HEK293 (cell line): Measurements from ENCODE around the gene C2CD5.

Experiments
- CTCF ChIA-PET: fragments of 350-600 bp; formaldehyde crosslinking; extraction: SDS; loops from one replicate; lab custom pipeline; 2021; ENCODE audit warnings: antibody characterized with exemption; lab: Yijun Ruan, JAX
- POLR2A ChIA-PET: fragments of 300-600 bp; formaldehyde crosslinking; extraction: SDS; loops from one replicate; lab custom pipeline; 2020; ENCODE audit warnings: antibody characterized with exemption, inconsistent platforms; lab: Yijun Ruan, JAX
- H3K27ac ChIP-seq: fragments of 200-500 bp; sonication (Bioruptor generic); 2 replicates; pipeline ENCODE4 v1.5.1; 2014; ENCODE audit warnings: low read depth, low read length, control low read depth, inconsistent platforms; ENCODE audit errors: extremely low read depth
- H3K36me3 ChIP-seq, 2 experiments: fragments of 200-500 bp in 1 of 2; sonication (Bioruptor generic) in 1 of 2; 1 replicate in 1 of 2; 2 replicates in 1 of 2; pipeline ENCODE4 v1.5.1; 2014 to 2017; ENCODE audit warnings: inconsistent platforms in 2 of 2, low read length in 2 of 2; ENCODE audit not compliant: control insufficient read depth in 2 of 2, insufficient read depth in 1 of 2
- H3K4me1 ChIP-seq: fragments of 200-500 bp; sonication (Bioruptor generic); 2 replicates; pipeline ENCODE4 v1.5.1; 2014; ENCODE audit warnings: mild to moderate bottlenecking, low read length, inconsistent platforms; ENCODE audit not compliant: control insufficient read depth, insufficient read depth
- H3K4me3 ChIP-seq: 2 replicates; pipeline ENCODE4 v1.5.1; 2011; ENCODE audit warnings: low read depth, mild to moderate bottlenecking, control low read depth, low read length, moderate library complexity
- H3K9me3 ChIP-seq: fragments of 200-500 bp; sonication (Bioruptor generic); 2 replicates; pipeline ENCODE4 v1.5.1; 2014; ENCODE audit warnings: low read depth, low read length, inconsistent platforms; ENCODE audit not compliant: control insufficient read depth, insufficient read depth
- BCL11A ChIP-seq: fragments of 450-650 bp; formaldehyde crosslinking; IDR thresholded peaks from 2 replicates; pipeline ENCODE4 v1.5.1; 2016; ENCODE audit warnings: low read depth, missing biosample characterization, missing genetic modification characterization
- SCRT1 ChIP-seq: fragments of 450-650 bp; formaldehyde crosslinking; IDR thresholded peaks from 2 replicates; pipeline ENCODE4 v1.5.1; 2016; ENCODE audit warnings: missing biosample characterization, missing genetic modification characterization, borderline replicate concordance
- TRIM28 ChIP-seq: IDR thresholded peaks from 2 replicates; pipeline ENCODE4 v1.6.1; 2011; ENCODE audit warnings: low read length, control low read depth, borderline replicate concordance
- WT1 ChIP-seq: fragments of 450-650 bp; formaldehyde crosslinking; IDR thresholded peaks from 2 replicates; pipeline ENCODE4 v1.5.1; 2016; ENCODE audit warnings: missing biosample characterization, missing genetic modification characterization
- ZNF16 ChIP-seq: fragments of 450-650 bp; formaldehyde crosslinking; IDR thresholded peaks from 2 replicates; pipeline ENCODE4 v1.5.1; 2016; ENCODE audit warnings: low read depth, missing biosample characterization, missing genetic modification characterization
- ZNF169 ChIP-seq: fragments of 450-650 bp; formaldehyde crosslinking; IDR thresholded peaks from 2 replicates; pipeline ENCODE4 v1.5.1; 2016; ENCODE audit warnings: missing biosample characterization, missing genetic modification characterization
- ZNF416 ChIP-seq: fragments of 450-650 bp; formaldehyde crosslinking; IDR thresholded peaks from 2 replicates; pipeline ENCODE4 v1.5.1; 2016; ENCODE audit warnings: missing biosample characterization, missing genetic modification characterization
- ZNF433 ChIP-seq: fragments of 450-650 bp; formaldehyde crosslinking; IDR thresholded peaks from 2 replicates; pipeline ENCODE4 v1.5.1; 2016; ENCODE audit warnings: missing biosample characterization, missing genetic modification characterization, low read depth
- ZNF501 ChIP-seq: fragments of 450-650 bp; formaldehyde crosslinking; IDR thresholded peaks from 2 replicates; pipeline ENCODE4 v1.5.1; 2016; ENCODE audit warnings: missing biosample characterization, missing genetic modification characterization
- ZNF510 ChIP-seq: fragments of 450-650 bp; formaldehyde crosslinking; IDR thresholded peaks from 2 replicates; pipeline ENCODE4 v1.5.1; 2018; ENCODE audit warnings: mild to moderate bottlenecking, missing genetic modification characterization, missing biosample characterization; ENCODE audit not compliant: insufficient replicate concordance
- ZNF660 ChIP-seq: fragments of 450-650 bp; IDR thresholded peaks from 2 replicates; pipeline ENCODE4 v1.5.1; 2018; ENCODE audit warnings: missing biosample characterization, mild to moderate bottlenecking, missing genetic modification characterization
- ZNF76 ChIP-seq: fragments of 450-650 bp; formaldehyde crosslinking; IDR thresholded peaks from 2 replicates; pipeline ENCODE4; 2016; ENCODE audit warnings: low read depth, missing biosample characterization, missing genetic modification characterization, borderline replicate concordance
- ZSCAN16 ChIP-seq: fragments of 450-650 bp; formaldehyde crosslinking; IDR thresholded peaks from 2 replicates; pipeline ENCODE4 v1.5.1; 2016; ENCODE audit warnings: missing biosample characterization, missing genetic modification characterization
- ZSCAN30 ChIP-seq: fragments of 450-650 bp; IDR thresholded peaks from 2 replicates; pipeline ENCODE4 v1.5.1; 2018; ENCODE audit warnings: missing biosample characterization, mild to moderate bottlenecking, missing genetic modification characterization, moderate library complexity
- TF ChIP-seq, protein P1 (sequence below): fragments of 450-650 bp; formaldehyde crosslinking; IDR thresholded peaks from 2 replicates; pipeline ENCODE4 v1.5.1; 2017; ENCODE audit warnings: missing biosample characterization, missing genetic modification characterization
- TF ChIP-seq, protein P2 (sequence below): fragments of 450-650 bp; formaldehyde crosslinking; IDR thresholded peaks from 2 replicates; pipeline ENCODE4 v1.5.1; 2016; ENCODE audit warnings: missing biosample characterization, missing genetic modification characterization

The C2CD5 gene

DNA sequence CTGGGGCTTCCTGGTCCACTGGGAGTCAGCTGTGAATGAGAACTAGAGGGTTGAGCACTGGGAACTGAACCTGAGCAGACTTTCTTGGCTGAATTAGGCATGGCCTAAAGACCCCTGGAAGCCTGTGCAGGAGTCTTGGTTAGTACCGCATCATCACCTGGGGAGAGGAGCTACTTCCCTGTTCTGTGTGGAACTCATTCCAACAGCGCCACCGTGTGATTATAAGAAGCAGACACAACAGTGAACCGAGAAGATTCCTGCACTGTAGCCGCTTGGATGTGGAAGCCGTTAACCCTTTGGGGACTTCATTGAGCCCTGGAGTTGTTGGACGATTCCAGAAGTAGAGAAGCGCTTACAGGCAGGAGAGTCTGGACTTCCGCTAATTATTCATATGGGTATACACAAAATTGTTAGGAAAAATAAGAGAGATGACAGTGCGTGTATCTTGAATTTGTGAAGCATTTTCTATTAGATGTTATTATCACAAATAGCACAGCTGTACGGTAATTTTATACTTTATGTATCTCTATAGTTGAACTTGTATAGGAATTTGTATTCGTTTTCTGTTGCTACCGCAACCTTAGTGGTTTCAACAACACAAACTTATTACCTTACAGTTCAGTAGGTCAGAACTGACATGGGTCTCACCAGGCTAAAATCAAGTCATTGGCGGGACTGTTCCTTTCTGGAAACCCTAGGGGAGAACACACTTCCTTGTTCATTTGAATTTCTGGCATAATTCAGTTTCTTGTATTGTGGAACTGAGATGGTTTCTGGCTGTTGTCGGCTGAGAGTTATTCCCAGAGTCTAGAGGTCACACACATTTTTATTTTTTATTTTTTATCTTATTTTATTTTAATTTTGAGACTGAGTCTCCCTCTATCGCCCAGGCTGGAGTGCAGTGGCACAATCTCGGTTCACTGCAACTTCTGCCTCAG lies 100.7 kb downstream of the C2CD5 start (continued):
- 0 out of 2 replicates have a peak, but pooled peaks have one; percentile 31 for TF ChIP-seq ZSCAN30
- TF ChIP-seq ZNF169, result no peak
- TF ChIP-seq SCRT1 (tag by site-specific recombination), result no peak
- TF ChIP-seq ZNF501 (tag by site-specific recombination), result no peak
- TF ChIP-seq, protein P1, sequence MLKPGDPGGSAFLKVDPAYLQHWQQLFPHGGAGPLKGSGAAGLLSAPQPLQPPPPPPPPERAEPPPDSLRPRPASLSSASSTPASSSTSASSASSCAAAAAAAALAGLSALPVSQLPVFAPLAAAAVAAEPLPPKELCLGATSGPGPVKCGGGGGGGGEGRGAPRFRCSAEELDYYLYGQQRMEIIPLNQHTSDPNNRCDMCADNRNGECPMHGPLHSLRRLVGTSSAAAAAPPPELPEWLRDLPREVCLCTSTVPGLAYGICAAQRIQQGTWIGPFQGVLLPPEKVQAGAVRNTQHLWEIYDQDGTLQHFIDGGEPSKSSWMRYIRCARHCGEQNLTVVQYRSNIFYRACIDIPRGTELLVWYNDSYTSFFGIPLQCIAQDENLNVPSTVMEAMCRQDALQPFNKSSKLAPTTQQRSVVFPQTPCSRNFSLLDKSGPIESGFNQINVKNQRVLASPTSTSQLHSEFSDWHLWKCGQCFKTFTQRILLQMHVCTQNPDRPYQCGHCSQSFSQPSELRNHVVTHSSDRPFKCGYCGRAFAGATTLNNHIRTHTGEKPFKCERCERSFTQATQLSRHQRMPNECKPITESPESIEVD (tag by site-specific recombination), result no peak
- no peak for TF ChIP-seq ZNF416
- TF ChIP-seq, protein P2, sequence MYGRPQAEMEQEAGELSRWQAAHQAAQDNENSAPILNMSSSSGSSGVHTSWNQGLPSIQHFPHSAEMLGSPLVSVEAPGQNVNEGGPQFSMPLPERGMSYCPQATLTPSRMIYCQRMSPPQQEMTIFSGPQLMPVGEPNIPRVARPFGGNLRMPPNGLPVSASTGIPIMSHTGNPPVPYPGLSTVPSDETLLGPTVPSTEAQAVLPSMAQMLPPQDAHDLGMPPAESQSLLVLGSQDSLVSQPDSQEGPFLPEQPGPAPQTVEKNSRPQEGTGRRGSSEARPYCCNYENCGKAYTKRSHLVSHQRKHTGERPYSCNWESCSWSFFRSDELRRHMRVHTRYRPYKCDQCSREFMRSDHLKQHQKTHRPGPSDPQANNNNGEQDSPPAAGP (tag by site-specific recombination), result no peak
- TF ChIP-seq ZNF510 (tag by site-specific recombination), result no peak
- no peak for TF ChIP-seq WT1 (tag by site-specific recombination)
- peak; percentile 41; the same call in 1 of the 2 replicates for TF ChIP-seq TRIM28
- peak; percentile 69; the same call in 1 of the 2 replicates for TF ChIP-seq ZNF660 (tag by site-specific recombination)
- no peak for TF ChIP-seq BCL11A (tag by site-specific recombination)
- TF ChIP-seq, all 188 proteins: peak for 8

DNA sequence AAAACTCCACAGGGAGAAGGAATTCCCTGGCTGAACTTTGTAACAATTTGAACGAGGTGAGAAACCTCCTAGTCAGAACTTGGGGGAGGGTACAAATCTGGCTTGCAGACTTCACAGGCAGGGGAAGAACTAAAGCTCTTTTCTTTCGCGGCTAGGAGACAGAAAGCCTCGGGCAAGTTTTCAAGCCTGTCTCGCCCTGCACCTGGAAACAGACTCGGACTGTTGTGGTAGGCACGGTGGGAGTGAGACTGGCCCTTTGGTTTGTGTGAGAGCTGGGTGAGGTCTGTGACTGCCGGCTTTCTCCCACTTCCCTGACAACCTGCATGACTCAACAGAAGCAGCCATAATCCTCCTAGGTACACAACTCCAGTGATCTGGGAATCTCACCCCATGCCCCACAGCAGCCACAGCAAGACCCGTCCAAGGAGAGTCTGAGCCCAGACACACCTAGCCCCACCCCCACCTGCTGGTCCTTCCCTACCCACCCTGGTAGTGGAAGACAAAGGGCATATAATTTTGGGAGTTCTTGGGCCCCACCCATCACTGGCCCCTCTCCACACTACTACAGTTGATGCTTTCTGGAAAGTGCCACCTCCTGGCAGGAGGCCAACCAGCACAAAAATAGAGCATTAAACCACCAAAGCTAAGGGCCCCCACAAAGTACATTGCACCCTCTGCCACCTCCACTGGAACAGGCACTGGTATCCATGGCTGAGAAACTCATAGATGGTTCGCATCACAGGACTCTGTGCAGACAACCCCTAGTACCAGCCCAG lies 107.1 kb downstream of the C2CD5 start:
- POLR2A ChIA-PET, result no interaction called here
- no peak for TF ChIP-seq ZNF16
- TF ChIP-seq, all 188 proteins: peak for 0
- Histone ChIP-seq H3K4me1 (no peaks in the 10 kb centered on the region), H3K36me3 (no peaks in the 10 kb centered on the region), H3K4me3 (no peak overlapping the region), H3K9me3 (no peaks in the 10 kb centered on the region), H3K27ac (no peak overlapping the region)
- CTCF ChIA-PET, result interaction anchor here (0.7 kb wide), 2 partner anchors 102 to 740 kb away, joined by 3 read pairs; no protein-coding TSS in a partner anchor

DNA sequence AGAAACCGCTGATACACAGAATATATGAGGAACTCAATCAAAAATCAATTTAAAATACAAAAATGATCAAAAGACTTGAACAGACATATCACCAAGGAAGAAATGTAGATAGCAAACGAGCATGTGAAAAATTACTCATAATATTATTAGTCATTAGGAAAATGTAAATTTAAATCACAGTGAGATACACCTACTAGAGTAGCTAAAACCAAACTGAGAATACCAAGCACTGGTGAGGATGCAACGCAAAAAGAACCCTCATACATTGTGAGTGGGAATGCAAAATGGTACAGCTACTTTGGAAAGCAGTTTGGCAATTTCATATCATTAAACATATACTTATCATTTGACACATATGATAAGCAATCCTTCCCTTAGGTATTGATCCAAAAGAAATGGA lies 108.8 kb downstream of the C2CD5 start:
- Histone ChIP-seq H3K4me1 (no peaks in the 10 kb centered on the region), H3K36me3 (no peaks in the 10 kb centered on the region), H3K9me3 (no peaks in the 10 kb centered on the region), H3K27ac (no peak overlapping the region), H3K4me3 (no peak overlapping the region)
- no peak for TF ChIP-seq ZNF433 (tag by site-specific recombination)
- ChIA-PET POLR2A (no interaction called here), CTCF (interaction anchor here (1.2 kb wide), 1 partner anchor 8 kb away, joined by 4 read pairs; no protein-coding TSS in a partner anchor)

GRCh38 chr12:22431693-22432251 lies 112.6 kb downstream of the C2CD5 start:
- no peaks in the 10 kb centered on the region for H3K4me1 ChIP-seq
- H3K9me3 ChIP-seq, result no peaks in the 10 kb centered on the region
- H3K27ac ChIP-seq, result no peak overlapping the region
- no peak overlapping the region for H3K4me3 ChIP-seq
- ChIA-PET POLR2A (no interaction called here), CTCF (no interaction called here)
- no peaks in the 10 kb centered on the region for H3K36me3 ChIP-seq
- TF ChIP-seq ZNF660 (tag by site-specific recombination) (no peak), ZSCAN16 (tag by site-specific recombination) (no peak), ZNF76 (tag by site-specific recombination) (no peak)
